Measurements from ENCODE around the gene AKT2.

- TF ChIP-seq POLR2A (IDR thresholded peaks at IDR 0.05) (no peak), EP300 (IDR thresholded peaks at IDR 0.05) (no peak), POLR2AphosphoS5 (IDR thresholded peaks at IDR 0.05) (no peak)
- TF ChIP-seq, protein P1, sequence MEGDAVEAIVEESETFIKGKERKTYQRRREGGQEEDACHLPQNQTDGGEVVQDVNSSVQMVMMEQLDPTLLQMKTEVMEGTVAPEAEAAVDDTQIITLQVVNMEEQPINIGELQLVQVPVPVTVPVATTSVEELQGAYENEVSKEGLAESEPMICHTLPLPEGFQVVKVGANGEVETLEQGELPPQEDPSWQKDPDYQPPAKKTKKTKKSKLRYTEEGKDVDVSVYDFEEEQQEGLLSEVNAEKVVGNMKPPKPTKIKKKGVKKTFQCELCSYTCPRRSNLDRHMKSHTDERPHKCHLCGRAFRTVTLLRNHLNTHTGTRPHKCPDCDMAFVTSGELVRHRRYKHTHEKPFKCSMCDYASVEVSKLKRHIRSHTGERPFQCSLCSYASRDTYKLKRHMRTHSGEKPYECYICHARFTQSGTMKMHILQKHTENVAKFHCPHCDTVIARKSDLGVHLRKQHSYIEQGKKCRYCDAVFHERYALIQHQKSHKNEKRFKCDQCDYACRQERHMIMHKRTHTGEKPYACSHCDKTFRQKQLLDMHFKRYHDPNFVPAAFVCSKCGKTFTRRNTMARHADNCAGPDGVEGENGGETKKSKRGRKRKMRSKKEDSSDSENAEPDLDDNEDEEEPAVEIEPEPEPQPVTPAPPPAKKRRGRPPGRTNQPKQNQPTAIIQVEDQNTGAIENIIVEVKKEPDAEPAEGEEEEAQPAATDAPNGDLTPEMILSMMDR (IDR thresholded peaks at IDR 0.05) = no peak
Measured at GRCh38 chr19:40223135-40223822, 61.9 kb downstream of the AKT2 start.

Data from gastroesophageal sphincter (tissue), 3 donors.